ENCODE data around the gene TREX2.

TREX2 gene

DNA sequence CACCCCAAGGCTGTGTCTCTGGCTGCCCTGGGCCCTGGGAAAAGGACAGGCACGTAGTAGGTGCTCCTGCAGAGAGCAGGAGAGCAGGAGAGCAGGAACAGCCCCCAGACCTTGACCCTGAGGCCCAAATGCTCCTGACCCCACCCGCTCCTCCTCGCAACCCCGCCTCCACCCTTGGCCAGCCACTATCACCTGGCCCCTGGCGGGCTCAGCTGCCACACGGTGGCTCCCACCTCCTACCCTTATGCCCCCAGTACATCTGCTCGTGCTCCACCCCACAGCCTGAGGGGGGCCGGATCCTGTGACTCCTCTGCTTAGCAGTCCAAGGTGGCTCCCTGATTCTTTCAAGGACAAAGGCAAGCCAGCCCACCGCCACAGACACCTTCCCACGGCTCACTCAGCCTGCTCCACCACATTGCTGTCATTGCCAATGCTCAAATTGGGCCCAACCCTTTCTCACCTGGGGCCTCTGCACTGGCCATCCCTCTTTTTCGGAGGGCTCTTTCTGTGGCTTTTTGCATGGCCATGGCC is 30.0 kb upstream of the TREX2 start:
- DNase-seq (ENCODE audit: low spot score) = no peak

DNA sequence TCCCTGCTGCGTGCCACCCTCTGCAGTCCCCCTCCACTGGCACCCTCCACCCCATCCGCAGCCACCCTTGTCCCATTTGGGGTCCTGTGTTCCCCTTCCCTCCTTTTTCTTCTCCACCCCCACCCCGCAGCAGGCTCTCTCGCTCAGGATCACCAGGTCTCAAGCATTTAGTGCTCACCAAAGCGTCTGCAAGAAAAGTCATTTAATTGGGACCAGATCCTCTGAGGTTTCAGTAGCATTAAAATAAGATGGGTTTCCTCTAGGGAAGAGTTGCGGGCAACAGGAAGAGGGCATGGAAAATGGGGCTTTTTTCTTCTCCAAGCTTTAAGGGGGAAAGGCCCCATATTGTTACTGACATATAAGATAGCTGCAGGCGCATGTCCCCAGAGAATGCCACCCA is 29.4 kb upstream of the TREX2 start:
- no peak for DNase-seq (ENCODE audit: low spot score)

DNA sequence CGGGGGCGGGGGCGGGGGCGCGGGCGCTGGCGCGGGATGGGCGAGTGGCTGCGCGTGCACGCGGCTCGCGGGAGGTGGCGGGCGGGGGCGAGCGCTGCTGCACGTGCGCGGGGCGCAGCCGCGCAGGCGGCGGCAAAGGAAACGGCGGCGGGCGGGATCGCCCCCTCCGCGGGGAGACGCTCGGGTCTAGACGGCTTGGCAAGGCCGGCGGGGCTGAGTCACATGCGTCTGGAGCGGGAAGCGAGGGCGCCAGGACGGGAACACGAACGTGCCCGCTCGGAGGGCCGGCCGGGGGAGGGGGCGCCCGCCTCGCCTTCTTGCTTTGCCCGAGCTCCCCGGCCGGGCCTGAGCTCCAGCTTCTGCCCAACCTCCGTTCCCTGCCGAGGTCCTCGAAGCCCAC is 28.9 kb upstream of the TREX2 start:
- no peak for DNase-seq (ENCODE audit: low spot score)

DNA sequence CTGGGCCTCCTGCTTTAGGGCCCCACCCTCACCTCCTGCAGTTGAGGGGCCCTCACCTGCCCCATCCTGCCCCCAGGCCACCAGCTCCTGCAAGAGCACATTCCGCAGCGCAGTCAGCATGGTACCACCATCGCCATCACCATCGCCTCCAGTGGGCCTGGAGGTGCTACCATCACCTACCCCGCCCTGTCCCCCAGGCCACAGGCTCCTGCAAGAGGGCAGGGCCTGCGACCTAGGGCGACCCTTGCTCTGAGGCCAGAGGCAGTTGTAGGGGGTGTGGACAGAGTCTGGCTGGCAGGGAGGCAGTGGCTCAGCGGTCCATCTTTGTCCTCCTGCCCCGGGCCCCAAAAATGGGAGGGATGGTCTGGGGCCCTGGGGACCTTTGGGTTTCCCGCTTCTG is 28.4 kb upstream of the TREX2 start:
- DNase-seq (ENCODE audit: low spot score) = no peak

DNA sequence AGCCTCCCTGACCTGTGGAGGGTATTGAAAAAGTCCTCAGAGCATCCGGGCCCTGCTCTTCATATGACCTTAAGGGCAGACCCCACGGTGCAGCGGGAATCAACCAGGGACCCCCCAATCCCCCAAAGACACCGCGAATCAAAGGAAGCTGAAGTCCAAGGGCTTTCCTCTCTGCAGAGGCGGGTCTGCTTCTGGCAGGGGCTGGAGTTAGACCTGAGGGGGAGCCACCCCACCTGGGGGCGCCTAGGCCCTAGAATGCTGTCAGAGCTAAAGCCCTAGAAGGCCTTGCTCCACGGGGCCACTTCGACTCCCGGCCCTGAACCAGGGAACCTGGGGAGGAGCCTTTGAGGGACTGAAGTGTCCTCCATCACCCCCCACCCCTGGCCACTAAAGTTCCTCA is 27.3 kb upstream of the TREX2 start:
- no peak for DNase-seq (ENCODE audit: low spot score)

DNA sequence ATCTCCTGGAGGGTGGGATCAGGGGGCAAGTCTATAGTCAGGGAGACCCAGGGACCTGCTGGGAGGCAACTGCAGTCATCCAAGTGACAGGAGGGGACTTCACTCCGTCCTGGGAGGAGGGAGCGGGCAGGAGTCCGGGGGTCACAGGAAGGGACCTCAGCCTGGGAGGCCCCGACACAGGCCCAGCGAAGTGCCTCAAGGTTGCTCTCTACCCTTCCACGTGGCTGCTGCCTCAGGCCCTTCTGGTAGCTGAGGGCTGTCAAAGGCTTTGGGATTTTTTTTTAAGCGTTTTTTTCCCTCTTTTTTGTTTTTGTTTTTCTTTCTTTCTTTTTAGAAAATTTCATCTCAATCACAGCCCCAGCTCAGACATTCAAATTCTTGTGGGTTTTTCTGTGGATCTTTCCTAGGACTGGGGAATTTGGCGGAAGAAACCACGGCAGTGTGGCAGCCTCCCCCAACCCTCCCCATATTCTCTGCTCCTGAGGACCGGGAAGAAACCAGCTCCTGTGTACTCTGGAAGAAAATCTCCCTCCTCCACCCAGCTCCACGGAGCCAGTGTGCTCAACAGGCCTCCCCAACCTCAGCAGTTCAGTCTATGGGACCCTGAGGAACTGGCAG is 25.9 kb upstream of the TREX2 start:
- DNase-seq (ENCODE audit: low spot score) = no peak

DNA sequence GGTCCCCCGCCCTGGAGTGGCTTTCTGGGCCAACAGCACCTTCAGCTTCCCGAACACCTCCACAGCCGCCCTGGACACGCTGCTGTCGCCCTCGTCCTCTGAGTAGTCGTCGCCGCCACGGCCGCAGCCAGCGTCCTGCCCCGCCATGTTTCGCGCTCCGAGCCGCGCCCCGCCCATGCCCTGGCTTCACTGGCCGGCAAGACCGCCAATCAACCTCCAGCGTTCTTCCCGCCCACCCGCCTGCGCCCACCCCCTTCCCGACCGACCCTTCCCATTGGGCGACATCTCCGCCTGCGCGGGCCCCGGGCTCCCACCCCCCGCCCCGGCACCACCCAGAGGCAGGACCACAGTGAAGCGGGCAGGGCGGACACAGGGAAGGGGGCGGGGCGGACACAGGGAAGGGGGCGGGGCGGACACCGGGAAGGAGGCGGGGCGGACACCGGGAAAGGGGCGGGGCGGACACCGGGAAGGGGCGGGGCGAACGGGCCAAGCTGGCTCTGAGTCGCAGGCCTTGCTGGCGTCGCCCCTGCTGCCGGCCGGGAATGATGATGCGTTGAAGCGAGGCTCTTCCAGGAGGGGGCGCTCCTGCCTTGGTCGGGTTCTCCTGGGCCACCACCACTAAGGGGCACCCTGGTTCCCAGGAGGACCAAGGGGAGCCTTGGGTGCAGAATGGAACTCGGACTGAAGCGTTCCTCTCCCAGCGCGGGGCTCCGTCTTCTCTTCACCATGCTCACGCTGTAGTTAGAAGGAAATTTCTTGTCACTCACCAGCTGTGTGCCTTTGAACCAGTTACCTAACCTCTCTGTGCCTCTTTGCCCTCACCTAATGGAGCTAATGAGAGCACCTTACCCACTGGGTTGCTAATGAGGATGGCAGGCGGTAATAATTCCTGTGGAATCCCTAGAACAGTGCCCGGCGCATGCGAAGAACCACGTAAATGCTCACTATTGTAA is 24.8 kb upstream of the TREX2 start, which contains the start of gene HAUS7:
Gene HAUS7, minus strand, starts transcription at position 166 of the 953 bp plus-strand sequence. Its CDS starts 19 bp downstream, at position 147.
- peak; percentile 86 for DNase-seq (ENCODE audit: low spot score)

DNA sequence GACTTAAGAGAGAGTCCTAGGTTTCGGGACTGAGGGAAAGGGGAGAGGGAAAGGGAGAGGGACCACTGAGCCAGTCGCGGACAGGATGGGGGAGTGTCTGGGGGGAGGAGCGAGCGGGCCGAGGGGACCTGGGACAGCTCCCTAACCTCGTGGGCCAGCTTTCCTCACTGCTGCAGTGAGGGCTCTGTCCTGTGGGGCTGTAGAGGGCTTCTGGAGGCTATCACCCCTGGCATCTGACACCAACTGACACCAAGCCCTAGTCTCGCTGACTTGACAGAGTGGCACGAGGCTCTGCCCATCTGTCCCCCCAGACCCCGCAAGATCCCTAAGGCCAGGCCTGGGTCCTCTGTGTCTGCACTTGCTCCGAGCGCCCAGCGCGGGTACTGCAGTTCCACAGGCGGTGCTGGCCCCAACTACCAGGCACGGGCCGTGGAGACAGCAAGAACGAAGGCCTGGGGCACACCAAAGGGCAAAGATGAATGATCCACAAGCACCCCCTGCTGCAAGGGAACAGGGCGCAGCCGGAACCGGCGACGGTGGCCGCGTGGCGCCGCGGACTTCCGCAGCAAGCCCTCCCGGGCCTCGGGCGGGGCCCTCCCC is 24.1 kb upstream of the TREX2 start:
- peak; percentile 15 for DNase-seq (ENCODE audit: low spot score)

DNA sequence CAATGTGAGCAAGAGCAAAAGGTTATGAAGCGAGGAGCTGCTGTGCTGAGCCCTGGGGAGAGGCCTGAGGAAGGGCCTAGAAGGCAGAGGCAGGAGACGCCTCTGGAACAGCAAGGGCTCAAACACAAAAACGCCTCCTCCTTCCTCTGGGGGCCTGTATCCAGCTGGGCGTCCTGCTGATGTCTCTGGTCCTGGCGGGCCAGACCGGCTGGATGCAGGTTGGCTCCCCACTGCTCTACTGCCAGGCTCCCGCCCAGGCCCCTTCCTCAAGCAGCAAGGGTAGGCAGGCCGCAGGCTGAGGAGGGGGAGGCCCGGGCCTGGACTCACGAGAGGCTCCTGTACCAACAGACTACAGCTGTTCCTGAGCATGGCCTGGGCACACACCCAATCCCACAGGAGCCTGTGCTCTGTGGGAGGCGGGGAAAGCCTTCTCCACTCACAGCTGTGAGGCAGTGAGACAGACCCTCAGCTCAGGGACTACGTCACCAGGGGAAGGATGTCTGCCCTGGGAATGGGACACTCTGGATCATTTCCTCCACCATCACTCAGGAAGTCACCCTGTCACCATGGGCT is 22.2 kb upstream of the TREX2 start:
- no peak for DNase-seq (ENCODE audit: low spot score)

DNA sequence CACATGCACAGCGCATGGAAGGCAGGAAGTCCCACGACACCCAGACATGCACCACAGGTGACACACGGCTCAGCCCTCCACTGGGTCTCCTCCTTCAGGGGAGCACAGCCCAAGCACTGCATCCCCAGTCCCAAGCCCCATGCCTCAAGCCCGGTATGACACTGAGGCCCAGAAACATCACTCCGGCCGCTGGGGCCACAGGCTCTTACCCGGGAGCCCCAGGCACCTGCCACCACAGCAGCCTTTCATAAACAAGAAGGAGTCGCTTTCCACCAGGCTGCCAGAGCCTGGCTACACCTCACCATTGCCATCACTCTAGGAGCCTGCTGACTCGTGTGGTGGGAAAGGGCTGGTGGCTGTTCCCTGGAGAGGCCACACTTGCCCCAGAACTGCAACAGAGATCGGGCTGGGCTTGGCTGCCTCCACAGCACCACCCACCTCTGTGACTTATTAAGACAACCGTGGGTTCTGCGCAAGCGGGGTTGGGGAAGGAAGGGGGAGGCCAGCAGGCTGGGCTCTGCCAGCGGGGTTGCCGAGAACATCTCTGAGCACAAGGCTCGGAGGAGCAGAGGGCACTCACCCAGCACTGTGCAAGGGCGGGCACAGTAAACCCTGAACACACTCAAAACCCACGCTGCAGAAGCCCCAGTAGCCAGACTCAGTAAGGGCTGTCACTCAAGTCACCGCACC is 20.0 kb upstream of the TREX2 start:
- DNase-seq (ENCODE audit: low spot score) = no peak

DNA sequence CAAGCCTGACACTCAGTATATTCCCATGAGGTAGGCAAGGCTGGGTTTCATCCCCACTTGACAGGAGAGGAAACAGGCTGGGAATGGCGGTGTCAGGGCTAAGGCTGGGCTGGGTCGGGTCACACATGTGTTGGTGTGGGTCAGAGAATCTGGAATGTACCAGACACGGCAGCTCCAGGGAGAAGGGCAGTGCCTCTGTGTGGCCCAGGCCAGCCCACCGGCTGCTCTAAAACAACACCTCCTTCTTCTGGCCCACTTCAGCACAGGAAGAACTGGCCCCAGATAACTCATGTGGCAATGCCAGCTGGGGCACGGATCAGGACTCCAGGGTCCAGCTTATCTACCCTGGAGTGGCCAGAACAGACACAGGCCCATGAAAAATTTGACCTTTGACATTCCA is 18.3 kb upstream of the TREX2 start:
- DNase-seq (ENCODE audit: low spot score) = no peak

DNA sequence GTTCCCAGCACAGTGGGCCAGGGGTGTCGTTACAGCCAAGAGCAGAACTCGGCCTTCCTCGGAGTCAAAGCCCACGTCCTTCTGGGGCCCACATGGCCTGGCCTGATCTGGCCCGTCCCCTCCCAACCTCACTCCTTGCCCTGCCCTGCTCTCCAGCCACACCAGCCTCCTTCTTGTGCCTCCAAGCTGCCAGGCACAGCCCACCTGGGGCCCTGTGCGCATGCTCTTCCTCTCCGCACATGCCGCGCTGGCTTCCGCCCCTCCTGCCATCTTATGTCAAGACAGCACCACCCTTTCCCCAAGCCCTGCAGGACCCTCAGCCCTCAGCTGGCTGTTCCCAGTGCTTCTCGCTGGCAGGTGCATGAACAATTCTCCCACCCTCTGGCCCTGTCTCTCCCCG is 17.7 kb upstream of the TREX2 start:
- no peak for DNase-seq (ENCODE audit: low spot score)

DNA sequence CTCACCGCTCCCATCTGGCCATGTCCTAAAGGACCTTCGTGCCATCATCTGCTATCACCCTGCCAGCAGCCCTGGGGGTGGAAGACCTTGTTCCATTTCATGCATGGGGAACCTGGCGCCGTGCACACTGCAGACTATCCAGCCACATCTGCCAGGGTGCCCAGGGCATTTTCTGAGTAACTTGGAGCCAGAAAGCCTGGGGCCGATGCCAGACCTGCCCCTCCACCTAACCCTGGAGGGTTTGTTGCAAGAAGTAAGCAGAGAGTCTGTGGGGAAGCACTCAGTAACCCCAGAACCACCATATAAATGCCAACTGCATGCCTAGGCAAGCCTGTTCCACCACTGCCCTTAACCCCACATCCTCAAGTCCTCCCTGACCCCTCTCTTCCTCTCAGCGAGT is 17.2 kb upstream of the TREX2 start:
- no peak for DNase-seq (ENCODE audit: low spot score)

DNA sequence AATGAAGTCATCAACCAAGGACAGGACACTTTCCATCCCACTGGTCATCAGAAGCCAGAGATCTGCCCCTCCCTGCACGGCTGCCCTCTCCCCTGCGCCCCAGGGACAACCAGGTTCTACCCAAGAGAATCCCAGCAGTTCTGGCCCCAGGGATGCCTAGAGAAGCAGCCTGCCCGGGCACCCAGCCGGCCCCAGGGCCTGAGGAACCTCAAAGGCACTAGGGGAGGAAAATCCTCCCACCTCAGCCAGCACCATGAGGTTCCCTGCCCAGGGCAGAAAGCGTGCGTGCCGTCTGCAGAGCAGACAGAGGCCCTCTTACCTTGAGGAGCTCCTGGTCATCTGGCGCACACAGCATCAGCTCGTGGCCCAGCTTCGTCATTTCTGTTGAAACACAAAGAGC is 16.4 kb upstream of the TREX2 start:
- no peak for DNase-seq (ENCODE audit: low spot score)

DNA sequence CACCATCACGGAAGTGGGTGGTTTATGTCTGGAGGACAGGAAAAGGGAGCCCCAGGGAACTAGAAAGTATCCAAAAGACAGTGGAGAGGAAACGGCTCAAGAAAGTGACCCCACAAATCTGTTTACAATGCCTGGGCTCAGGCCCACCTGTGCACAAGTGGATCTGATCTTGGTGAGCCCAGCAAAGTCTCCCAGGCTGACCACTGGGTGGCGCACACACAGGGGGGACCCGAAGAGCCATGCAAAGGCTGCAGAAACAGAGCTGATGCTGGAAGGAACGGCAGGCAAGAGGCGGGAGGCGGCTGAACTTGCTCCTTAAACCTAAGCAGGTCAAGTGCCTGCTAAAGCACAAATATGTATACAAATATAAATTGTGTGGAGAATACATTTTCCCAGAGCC is 15.0 kb upstream of the TREX2 start:
- peak; percentile 21 for DNase-seq (ENCODE audit: low spot score)

DNA sequence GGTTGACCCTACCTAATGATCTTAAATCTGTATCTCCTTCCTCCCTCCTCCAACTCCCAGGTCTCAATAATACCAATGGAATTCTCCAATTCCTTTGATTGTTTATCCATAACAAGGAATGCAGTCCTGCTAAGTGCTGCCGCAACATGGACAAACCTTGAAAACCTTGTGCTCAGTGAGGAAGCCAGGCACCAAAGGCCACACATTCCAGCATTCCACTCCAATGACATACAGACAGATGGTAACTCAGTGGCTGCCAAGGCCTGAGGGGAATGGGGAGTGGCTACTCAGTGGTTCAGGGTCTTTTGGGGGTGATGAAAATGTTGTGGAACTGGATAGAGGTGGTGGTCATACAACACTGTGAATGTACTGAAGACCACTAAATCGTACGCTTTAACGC is 14.1 kb upstream of the TREX2 start:
- no peak for DNase-seq (ENCODE audit: low spot score)

DNA sequence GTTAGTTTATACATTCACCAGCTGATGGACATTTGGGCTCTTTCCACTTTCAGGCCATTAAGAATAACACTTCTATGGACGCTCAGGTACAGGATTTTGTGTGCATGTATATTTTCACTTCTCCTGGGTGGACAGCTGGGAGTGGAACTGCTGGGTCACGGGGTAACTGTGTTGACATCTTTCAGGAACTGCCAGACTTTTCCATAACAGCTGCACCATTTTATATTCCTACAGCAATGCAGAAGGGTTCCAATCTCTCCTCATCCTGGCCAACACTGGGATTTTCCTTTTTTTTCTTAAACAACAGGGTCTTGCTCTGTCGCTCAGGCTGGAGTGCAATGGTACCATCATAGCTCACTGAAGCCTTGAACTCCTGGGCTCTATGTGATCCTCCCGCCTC is 12.6 kb upstream of the TREX2 start:
- DNase-seq (ENCODE audit: low spot score) = no peak

DNA sequence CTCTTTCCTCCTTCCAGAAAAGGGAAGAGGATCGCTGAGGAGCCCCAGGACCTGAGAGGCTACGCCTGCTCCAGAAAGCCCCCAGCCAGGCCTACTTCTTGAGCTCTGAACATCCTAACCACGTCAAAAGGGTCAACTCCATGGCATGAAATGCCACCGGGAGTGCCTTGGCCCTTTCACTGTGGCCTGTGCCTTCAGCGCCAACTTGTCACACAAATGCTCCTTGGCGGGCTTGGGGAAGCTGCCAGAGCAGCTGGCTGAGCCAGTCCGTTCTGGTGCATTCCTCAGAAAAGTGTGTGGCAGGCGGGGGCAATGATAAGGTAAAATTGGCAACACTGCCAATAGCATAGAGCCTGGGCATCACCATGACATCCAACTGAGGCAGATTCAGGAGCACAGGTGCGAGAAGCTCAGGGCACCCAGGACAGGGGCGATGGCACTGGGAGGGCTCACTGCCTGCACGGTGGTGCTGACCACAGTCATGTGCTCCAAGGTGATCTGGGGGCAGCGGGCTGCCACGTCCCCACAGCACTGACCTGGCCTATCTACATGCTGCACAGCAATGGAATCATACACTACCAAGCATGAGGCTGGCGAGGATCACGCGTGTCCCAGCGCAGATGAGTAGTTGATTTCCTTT is 12.1 kb upstream of the TREX2 start:
- no peak for DNase-seq (ENCODE audit: low spot score)

DNA sequence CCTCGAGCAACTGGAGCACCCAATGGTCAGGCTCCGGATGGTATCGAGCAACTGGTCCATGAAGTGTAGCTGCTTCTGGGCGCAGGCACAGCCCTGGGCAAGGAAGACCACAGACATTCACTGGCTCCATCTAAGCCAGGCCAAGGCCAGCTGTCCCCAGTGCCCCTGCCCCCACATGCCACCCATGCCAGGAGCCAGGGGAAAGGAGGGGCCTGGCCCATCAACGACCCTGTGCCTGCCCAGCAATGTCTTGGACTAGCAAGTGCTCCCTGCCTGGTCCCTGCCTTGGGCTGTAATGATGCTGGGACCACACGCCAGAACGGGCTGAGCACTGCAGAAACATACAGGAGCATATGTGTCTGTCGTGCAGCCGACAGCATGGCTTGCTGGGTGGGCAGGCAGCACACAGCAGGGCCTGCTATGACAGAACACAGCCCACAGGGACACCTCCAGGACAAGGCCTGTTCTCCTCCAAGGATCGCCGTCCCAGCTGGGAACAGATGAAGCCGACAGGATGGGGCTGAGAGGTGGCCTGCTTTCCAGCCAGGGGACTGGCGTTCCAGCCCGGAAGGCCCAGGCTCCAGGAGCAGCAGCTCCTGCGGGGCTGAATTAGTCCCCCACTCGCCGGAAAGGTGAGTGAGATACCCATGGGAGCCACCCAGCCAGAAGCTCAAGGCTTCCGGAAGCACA is 11.4 kb upstream of the TREX2 start:
- DNase-seq (ENCODE audit: low spot score) = no peak

DNA sequence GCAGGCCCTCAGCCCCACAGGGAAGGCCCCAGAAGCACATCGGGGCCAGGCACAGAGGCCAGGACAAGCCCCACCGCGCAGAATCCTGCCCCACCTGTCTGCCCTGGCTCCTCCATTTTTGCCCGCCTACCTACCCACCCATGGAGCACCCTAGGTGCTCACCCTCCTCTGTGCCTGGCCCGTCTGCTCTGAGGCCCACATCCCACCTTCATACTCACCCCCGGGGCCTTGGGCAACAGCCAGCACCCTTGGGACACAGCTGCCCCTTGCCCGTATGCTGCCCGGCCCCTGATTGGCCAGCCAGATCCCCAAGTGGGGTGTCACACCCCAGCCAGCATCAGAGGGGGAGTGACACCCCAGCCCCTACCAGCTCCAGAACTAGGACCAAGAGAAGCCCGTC is 10.8 kb upstream of the TREX2 start:
- no peak for DNase-seq (ENCODE audit: low spot score)

DNA sequence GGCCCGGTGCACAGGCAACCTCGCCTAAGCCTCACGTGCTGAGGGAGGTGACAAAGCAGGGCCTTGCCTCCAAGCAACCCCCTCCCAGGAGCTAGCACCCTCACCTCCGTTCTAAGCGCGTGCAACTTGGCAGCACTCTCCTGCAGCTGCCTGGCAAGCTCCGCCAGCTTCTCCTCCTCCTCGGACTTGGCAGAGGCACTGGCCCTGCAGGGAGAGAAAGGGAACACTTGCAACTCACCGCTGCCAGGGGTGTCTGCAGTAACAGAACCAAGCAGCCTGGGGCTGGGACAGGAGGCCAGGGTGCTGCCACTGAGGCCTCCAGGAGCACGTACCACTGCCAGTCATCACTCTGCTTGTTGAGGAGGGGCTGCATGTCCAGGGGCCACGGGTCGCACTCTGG is 10.3 kb upstream of the TREX2 start:
- no peak for DNase-seq (ENCODE audit: low spot score)
